ENCODE results near the gene XYLT1.

Gene XYLT1

DNA sequence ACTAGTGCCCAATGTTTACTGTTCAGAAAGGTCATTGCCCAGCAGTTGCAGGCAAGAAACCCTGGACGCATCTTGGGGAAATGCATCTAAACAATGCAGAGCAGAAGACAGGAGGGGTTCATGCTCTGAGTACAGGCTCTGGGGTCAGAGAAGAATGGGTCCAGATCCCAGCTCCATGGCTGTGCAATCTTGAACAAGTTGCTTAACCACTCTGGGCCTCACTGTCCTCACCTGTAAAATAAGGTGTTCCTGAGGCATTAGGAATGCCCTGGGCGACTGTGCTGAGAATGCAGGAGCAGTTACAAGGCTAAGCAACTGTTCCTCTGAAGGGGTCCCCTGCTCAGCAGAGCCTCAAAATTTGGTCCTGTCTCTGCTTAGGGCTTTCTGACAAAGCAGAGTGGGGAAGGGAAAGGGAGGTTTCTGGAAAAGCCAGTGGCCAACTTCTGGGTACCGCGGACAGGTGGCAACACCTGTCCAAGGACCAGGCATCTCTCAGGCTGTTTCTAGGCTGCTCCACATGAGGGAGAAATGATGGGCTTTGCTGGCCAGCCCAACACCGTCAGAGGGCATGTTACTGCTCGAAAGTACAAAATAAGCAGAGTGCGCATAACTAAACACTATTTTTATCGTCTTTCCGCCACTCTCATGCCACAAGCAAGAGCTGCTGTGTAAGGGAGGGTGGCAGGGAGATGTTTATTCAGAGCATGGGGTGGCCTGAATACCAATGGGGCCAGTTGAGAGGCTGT lies 176.8 kb downstream of the XYLT1 start:
- TF ChIP-seq, protein P1, sequence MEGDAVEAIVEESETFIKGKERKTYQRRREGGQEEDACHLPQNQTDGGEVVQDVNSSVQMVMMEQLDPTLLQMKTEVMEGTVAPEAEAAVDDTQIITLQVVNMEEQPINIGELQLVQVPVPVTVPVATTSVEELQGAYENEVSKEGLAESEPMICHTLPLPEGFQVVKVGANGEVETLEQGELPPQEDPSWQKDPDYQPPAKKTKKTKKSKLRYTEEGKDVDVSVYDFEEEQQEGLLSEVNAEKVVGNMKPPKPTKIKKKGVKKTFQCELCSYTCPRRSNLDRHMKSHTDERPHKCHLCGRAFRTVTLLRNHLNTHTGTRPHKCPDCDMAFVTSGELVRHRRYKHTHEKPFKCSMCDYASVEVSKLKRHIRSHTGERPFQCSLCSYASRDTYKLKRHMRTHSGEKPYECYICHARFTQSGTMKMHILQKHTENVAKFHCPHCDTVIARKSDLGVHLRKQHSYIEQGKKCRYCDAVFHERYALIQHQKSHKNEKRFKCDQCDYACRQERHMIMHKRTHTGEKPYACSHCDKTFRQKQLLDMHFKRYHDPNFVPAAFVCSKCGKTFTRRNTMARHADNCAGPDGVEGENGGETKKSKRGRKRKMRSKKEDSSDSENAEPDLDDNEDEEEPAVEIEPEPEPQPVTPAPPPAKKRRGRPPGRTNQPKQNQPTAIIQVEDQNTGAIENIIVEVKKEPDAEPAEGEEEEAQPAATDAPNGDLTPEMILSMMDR (IDR thresholded peaks at IDR 0.05): no peak

DNA sequence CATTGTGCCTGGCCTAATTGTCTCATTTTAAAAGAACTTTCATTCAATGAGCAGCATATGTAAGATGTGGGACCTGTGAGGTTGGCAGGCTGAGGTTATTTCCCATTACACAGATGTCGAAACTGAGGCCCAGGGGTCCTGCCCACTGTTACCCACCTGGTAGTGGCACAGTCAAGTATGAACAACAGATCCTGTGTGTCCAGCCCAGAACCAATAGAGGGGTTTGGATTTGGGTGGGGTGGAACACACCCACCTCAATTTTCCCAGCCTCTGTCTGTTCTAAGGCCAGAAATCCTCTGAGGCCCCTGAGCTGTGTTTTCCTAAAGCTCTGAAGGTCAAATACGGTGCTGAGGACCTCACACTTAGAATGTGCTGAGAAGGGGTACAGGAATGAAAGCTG lies 179.5 kb downstream of the XYLT1 start:
- TF ChIP-seq, protein P1 (IDR thresholded peaks at IDR 0.05): no peak

DNA sequence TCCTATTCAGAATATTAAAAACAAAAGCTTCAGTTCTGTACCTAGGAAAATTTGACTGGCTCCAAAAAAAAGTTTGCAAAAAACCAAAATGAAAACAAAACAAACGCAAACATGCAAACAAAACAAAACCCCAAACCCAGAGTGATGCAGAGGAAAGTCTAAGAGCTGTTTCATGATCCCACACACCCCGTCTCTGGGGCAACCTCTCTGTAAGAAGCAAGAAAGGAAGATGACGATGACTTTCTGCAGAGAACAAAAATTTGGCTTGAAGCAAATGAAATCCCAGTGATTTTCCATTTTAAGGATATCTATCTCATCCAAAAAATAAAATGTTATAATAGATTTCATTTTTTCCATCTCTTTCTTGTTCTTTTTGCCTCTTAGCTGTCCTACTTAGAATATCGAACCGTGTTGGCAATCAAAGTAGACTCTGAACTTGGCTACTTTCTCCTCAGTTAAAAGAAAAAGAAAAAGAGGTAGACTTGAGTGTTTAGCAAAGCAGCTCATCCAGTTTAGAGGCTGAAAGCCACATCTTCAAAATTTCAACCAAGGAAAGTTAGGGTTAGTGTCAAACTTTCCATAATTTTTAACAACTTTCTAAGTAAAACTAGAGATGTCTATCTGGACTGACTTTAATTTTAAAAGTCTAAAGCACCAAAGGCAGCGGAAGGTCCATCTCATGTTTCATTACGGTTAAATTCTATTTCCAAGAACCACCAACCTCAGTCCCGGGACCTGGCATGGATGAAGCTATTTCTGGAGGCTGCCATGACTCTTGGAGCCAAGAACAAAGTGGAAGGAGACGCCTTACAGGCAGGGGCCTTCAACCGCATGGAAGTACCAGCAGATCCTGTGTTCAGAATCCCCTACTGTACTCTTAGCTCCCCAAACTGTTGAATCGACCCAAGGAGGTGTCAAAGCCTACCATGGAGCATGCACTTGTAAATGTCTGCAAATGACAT lies 180.8 kb downstream of the XYLT1 start:
- TF ChIP-seq, protein P1 (IDR thresholded peaks at IDR 0.05): no peak

DNA sequence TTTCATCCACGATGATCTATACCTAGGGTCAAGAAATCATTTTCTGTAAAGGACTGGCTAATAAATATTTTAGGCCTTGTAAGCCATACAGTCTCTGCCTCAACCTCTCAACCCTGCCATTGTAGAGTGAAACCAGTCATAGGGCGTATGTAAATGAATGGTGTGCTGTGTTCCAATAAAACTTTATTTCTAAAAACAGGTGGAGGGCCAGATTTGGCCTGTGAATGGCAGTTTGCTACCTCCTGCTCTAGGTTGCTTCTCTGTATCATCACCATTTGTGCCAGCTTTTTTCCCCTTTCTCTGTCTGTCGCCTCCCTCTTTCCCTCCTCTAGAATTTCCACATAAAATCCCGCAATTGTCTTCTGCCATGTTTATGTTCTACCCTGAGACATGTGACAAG lies 181.7 kb downstream of the XYLT1 start:
- TF ChIP-seq, protein P1 (IDR thresholded peaks at IDR 0.05): no peak

DNA sequence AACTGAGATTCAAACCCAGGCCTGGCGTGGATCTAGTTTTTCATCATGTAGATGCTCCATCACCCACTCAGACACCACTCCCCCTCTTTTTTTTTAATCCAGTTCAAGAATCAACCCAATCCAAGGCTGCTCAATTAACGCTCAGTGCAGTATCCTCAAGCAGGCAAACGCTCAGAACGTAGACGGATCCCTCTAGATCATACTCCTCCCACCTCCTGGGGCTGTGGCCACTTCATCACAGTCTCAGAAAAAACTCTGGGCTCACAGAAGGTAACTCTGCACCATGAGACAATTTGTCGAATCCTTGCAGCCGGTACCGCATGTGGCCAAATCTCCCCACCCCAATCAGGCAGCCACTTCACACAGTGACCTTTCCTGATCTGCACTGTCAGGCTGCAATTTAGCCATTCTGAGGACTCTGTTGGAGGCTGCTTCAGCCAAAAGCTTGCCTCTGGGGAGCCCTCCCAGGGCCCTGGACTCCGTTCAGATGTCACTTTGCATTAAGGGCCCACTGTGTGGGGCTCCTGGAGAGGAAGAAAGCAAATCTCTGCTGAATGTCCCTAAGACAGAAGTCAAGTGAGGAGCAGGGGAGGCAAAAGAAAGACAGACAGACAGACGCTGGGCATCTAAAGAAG lies 183.5 kb downstream of the XYLT1 start:
- TF ChIP-seq, protein P1 (IDR thresholded peaks at IDR 0.05): no peak

DNA sequence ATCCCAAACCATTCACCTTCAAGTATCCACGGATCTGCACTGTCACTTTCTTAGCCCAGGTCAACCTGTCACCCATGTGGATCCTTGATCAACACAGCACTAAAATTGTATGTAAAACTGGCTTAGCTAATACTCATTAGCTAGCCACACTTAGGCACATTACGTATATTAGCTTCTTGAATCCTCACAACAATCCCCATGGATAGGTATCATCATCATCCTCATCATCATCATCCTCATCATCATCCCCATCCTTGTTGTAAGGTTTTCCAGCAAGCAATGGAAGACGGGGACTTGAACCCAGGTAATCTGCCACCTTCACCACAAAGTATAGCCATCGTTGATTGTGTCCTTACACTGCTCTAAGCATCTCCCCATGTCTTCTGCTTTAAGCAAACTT lies 184.3 kb downstream of the XYLT1 start:
- TF ChIP-seq, protein P1 (IDR thresholded peaks at IDR 0.05): no peak

DNA sequence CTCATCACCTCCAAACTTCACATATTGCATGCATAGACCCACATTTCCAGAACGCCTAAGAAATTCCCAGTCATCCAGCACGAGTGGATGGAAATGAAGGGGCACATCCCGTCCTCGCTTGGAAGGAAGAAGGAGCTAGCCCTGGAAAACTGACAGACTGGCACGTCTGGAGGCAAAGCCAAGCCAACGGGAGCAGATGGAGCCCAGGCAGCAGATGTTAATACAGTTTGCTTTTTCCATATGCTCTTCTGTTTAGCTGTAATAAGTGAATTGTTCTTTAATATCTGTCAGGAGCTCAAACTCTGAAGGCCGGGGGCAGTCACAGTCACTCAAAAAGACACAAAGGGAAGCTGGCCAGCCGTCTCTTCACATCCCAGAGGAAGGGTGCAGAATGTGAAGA lies 187.7 kb downstream of the XYLT1 start:
- TF ChIP-seq, protein P1 (IDR thresholded peaks at IDR 0.05): no peak
